Eye (tissue), 1 donor: ENCODE data around the gene GPC5.
"Not testable (repeated sequence)": the region's sequence is repeated elsewhere in the genome, so short reads cannot be mapped to it uniquely, and the experiment has no call there.

Source experiments
- DNase-seq: peaks from one replicate; pipeline ENCODE4 v3.0.0-alpha.2; 2015

Gene GPC5

DNA sequence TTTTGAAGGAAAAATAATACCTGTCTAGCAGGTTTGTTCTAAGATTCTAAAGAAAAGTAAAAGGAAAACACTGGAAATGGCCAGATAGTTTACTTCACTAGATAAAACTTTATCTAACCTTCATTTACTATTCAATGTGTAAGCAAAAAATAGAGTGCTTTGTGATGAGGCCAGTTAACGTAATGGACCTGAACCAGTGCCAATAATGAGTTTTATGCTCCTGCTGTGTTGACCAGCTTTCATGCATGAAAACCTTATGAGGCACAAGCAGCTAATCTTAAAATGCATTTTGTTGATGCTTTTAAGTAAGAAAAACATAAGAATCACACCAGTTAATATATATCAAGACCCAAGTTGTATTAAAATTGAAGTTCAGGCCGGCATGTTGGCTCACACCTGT is 1211.0 kb downstream of the GPC5 start:
- DNase-seq, result no peak

DNA sequence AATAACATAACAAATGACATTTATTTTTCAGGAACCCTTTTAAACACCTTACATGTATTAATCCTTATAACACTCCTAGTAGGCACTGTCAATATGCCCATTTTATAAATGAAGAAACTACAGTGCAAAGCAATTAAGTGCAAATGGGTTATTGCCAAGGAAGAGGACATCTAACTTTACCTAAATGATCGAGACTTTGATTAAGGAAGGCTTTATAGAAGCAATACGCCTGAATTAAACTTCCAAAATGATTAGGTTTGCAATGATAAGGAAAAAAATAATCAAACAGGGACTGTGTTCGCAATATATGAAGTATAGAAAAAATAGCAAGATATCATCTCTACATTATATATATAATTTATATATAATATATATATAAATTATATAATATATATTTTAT is 1214.5 kb downstream of the GPC5 start:
- DNase-seq, result no peak

DNA sequence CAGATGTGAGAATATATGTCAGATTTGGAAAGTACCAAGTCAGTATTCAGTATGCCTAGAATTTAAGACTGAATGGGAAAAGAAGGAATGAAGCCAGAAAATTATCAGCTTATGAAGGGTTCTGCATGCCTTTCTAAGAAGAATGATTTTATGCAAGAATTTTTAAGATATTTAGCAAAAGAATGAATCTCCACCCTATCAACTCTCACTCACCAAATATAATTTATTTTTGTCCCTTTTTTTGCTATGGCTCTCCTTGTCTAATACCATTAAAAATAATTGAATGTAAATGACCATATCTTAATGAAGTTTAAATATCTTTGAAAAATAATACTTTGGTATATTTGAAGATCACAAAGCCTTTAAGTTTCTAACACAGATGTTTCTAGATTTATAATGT is 1215.5 kb downstream of the GPC5 start:
- no peak for DNase-seq

DNA sequence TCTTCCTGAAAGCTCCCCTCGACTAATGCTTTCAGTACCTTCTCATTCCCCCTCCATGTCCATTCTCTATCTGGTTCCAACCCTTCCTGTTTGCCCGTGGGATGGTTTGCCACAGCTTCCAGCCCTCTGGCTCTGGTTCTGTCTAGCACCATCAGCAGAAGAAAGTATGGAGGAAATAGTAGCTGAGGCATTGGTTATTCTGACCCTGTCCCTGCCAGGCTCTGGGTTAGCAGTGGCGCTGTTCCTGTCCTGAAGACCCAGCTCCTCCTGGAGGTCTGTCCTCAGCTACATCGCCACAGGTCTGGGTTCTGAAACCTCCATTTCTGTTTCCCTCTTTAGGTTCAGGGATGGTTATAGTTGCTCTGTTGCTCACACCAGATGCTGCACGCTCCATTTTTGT is 1223.6 kb downstream of the GPC5 start:
- no peak for DNase-seq

DNA sequence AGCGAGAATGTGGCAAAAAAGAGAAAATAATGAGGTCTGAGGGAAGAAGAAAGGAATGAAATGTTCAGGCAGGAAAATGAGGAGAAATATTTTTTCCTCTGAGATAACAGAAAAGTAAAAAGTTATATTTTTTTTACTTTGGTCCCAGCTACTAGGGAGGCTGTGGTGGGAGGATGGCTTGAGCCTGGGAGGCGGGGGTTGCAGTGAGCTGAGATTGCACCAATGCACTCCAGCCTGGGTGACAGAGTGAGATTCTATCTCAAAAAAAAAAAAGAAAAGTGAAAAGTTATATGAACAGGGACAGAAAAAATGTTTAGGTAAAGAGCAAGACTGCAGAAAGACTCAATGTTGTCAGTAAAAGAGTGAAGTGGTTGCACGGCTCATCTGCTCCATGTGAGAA is 1224.5 kb downstream of the GPC5 start:
- DNase-seq, result no peak

DNA sequence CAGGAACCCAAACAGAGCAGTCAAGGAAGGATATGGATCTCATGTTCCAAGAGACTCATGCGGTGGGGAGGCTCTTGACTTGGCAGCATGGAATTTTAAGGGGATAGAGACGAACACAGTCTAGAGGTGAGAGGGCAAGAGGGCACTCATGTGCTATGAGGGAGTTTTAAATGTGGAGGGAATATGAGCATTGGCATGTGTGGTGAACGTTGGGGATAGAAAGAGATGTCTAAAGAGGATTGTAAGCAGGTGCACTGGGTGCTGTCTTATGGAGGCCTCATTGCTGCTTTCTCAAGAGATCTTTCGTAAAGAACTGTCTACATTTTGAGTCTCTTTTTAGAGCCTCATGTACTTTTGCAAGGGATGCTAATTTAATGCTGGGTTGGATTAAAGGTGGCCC is 1227.9 kb downstream of the GPC5 start:
- no peak for DNase-seq

DNA sequence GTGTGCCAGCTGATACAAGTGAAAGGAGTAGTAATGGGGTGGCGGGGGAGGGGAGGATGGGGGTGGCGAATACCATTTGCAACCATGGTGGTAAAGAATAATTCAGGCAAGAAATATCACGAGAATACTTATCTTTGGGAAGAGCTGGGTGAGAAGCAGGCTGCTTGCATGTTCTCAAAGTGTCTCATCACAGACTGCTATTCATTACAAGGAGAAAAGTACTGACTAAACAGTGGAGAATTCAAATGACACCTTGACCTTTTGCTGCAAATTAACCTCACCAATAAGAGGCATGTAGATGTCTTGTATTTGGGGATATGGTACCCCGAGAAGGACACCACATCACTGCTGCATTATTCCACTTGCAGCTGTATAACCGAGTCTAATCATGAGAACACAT is 1242.5 kb downstream of the GPC5 start:
- no peak for DNase-seq

DNA sequence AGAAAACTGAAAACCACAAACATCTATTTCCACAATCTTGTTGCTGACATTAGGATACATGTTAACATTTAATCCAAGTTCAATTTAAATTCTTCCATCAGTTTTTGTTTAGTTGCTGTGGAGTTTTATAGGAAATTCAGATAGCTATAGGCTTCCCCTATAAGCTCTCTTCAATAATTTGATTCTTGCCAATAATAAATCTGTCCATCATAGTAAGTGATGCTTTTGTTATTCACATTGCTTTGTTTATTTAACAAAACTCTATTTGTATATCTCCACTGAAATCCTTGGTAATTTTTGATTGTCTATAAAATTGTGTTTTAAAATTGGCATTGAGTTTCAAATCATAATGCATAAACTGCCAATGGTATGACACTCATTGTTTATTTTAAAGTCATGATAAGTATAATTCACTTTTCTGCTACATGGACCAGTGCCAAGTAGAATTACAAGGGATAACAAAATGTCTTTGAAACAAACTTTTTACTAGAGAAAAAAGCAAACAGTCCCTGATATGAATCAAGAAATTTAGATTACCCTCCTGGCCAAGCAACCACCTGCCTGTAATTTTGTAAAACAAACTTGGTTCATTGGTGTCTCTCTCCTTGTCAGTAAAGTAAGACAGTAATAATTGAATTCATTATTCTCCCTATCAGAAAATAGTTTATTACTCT is 1250.9 kb downstream of the GPC5 start:
- DNase-seq, result peak; percentile 7

DNA sequence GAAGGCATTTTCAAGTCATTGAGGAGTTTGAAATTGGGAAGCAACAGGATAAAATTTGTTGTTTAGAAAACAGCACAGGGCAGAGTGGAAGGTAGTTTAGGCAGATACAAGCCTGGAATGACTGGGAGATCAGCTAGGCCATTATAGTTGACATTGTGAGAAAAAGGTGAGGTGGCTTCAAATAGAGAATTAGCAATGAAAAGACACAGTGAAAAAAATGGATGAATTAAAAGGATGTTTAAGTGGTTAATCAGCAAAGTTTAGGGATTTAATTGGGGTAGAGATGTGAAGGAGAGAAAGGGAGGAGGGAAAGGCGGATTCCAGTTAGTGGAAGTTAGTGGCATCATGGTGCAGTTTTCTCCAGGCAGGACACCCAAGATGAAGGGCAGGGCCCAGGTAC is 1257.7 kb downstream of the GPC5 start:
- DNase-seq, result no peak

DNA sequence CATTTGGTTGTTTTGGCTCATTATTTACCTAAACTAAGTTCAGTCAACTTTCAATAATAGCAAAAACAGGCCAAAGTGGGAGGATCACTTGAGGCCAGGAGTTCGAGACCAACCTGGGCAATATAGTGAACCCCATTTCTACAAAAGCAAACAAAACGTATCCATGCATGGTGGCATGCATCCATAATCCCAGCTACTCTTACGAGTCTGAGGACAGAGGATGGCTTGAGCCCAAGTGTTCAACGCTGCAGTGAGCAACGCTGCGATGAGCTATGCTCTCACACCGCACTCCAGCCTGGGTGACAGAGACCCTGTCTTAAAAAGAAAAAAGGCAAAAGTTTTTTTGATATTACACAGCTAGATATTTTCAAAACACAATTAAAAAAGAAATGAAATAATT is 1258.2 kb downstream of the GPC5 start:
- DNase-seq, result no peak

DNA sequence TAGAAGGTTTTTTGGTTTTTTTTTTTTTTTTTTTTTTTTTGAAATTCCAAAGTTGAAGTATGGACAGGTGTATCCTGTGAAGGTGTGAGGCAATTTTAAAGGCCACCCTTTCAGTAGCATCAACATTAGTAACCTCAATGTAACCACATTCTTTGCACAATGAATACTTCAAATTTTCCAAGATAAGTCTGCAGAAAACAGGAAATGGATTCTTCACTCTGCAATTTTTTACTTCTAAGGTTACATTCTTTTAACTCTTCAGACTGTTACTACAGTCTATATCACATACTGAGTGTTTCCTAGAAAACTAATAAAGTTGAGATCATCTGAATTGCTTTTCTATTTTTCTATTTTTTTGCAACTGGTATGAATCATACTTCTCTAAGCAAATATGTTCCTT is 1259.1 kb downstream of the GPC5 start:
- no peak for DNase-seq

DNA sequence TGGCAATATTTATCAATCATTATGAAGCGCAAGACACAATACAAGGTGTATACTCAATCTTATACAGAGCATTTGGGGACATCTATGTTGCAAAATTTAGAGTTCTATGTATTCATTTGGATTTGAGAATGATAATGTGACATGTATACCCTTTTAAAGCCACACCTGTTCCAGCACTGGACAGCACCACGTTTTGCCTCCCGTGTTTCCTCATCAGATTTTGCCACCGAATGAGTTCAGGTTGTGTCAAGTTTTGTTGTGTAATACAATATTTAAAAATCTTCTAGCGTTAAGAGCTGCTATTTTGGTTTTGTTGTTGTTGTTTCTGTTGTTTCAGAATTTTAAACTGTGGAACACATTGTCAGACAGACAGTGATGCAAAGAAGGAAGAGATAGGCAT is 1259.9 kb downstream of the GPC5 start:
- no peak for DNase-seq

DNA sequence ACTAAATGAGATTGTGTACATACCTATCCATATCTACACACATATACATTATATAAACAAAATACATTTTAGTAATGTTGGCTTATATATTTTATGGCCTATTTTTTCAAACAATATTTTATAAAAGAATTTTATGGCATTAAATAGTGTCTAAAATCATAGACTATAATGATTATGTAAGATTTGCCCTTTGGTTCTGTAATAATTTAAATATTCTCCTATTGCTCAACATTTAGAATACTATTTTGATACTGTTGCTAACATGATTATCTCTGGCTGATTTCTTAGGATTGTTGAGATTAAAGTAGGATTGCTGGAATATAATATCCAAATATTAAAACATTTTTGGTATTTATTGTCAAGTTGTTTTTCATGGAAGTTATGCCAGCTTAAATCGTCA is 1263.0 kb downstream of the GPC5 start:
- no peak for DNase-seq

DNA sequence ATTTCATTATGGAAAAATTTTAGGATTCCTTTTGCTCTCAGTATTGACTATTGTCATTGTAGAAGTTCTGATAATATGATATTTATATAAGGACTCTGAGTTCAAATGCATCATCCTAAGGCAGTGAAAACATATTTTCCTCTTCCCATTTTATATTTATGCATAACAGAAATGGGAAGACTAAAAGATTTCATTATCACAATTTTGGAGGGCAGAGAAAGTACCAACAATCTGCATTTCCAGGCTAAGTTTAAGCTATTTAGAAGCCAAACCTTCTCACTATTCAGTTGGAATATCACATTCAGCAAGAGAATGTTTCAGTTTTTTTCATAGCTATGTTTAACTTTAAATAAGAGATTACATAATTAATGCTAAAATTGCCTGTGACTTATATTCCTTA is 1269.7 kb downstream of the GPC5 start:
- DNase-seq, result no peak

DNA sequence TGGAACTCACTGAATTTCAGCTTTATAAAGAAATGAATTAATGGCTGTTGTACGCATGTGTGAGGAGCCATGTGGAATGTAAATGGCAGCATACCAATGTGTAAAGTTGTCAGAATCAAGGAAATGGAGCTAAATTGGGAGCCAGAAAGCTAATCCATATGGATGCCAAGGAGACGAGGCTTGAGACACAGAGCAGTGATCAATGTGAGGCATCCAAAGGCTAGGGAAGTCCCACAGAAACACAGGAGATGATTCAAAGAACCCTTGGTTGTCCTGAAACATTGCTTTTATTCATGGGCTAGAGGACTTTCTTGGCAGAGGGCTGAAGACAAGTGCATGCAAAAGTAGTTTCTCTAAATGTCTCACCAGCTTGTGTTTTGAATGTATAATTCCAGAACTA is 1271.7 kb downstream of the GPC5 start:
- no peak for DNase-seq

DNA sequence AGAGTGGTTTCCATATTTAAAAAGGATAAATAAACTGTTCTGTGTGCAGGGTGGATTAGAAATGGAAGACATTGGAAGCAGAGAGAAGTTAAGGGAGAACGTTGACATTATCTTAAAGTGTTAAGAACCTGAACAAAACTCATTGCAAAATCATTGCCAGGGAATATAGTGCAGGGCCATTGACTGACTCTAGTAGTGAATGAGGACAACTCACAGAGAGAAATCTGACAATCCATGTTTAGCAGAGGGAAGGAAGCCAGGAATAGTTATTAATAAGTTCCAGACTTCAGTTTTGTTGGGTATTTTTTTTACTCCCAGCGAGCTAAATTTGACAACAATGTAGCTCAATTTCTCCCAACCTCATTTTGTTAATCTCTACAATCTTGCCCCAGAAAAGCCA is 1273.4 kb downstream of the GPC5 start:
- no peak for DNase-seq

DNA sequence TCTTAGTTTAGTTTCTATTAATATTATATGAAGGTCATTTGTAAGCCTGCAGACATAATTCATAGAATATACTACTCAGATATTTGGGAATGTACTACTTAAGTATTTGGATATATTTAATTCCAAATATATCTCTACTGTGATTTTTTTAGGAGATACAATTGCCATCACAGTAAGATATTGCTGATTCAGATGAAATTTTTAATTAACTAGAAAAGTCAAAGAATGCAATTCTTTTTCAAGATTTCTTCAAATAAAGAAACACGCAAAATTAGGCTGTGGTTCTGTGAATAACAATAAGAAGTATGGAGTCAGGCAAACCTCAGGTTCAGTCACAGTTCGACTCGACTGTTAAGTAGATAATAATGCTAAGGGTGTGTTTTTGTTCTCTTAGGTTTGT is 1277.8 kb downstream of the GPC5 start:
- no peak for DNase-seq

DNA sequence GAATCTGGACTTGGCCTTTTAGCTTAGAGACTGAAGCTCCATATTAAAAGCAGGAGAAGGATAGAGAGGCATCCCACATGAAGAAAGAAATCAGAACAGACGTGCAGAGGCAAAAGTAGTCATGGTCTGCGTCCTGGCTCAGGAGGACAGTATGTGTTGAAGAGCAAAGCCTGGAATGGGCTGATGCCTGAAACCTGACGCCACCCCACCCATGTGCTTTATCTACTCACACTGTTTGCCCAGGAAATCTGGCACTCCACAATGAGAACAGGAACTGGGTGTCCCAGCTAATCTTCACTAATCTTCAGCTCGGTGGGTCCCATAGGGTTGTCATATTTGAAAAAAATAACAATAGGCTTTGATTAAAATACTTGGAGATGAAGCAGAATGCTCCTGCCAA is 1279.2 kb downstream of the GPC5 start:
- no peak for DNase-seq

DNA sequence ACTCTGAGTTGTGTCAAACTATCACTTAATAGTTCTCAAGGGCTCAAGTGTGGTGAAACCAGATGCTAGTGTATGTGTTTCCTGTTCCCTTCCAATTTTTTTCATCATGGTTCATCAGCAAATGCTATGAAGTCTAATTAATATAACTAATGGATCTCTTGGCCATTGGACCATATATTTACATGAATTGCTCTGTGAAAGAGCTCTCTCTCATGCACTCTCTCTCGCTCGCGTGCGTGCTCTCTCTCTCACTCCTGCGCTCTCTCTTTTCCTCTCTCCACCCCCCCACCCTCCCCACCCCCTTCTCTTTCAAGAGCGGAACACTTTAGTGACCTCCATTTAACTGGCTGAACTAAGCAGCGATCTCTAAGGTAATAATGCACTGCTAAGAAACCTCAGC is 1281.2 kb downstream of the GPC5 start:
- DNase-seq, result no peak

DNA sequence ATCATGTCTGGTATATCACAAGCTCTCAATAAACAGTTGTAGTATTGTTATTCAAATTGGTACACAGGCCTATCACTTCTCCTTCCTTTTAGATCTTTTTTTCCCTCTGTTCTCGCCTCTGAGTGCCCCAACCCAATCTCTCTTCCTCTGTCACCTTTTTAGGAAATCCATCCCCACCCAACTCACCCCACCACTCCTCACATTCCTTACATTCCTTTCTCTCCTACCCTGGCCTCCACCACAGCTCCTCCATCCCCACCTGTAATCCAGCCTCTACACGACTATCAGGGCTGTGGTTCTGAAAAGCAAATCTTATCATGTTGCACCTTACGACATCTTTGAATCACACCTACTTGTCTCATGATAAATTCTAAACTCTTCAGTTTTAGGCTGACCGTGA is 1282.8 kb downstream of the GPC5 start:
- DNase-seq, result no peak

DNA sequence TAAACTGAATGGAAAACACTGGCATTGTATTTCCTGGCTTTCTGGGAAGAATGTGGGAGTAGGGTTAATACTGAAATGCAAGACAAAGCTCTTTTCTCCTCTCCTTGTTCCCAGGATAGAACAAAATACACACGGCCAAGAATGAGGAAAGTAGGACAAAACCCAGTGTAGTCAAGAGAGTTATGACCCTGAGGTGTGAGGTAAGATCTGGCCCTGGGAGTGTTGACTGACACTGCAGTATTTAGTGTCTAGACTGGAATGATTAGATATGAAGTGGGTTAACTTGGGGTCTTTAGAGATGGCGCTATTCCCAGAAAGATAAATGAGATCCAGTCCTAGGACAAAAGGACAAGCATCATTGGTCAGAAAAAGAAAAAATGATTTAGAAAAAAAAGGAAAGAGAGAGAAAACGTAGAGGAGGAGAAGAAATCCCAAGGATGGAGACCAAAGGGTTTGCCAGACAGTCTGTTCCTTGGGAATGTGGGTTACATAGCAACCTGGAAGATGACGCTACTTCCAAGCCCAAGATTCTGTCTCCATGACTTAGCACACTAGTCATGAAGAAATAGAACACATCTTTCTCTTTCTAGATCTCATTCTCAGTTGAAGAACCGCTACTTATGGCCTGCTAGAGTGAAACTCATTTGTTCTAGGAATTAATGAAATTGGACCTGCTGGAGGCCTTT is 1284.6 kb downstream of the GPC5 start:
- peak; percentile 18 for DNase-seq

DNA sequence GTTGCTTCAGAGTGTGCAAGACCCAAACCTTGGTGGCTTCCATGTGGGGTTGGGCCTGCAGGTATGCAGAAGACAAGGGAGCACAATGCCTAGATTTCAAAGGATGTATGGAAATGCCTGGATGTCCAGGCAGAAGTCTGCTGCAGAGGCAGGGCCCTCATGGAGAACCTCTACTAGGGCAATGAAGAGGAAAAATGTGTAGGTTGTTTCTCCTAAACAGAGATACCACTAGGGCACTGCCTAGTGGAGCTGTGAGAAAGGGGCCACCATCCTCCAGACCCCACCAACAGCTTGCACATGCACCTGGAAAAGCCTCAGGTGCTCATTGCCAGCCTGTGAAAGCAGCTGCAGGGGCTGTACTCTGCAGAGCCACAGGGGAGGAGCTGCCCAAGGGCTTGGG is 1295.6 kb downstream of the GPC5 start:
- DNase-seq, result no peak

DNA sequence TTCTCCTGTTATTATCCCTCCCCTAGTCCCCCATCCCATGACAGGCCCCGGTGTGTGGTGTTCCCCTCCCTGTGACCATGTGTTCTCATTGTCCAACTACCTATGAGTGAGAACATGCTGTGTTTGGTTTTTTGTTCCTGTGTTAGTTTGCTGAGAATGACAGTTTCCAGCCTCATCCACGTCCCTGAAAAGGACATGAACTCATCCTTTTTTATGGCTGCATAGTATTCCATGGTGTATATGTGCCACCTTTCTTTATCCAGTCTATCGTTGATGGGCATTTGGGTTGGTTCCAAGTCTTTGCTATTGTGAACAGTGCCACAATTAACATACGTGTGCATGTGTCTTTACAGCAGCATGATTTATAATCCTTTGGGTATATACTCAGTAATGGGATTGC is 1297.4 kb downstream of the GPC5 start:
- DNase-seq, result not testable (repeated sequence)

DNA sequence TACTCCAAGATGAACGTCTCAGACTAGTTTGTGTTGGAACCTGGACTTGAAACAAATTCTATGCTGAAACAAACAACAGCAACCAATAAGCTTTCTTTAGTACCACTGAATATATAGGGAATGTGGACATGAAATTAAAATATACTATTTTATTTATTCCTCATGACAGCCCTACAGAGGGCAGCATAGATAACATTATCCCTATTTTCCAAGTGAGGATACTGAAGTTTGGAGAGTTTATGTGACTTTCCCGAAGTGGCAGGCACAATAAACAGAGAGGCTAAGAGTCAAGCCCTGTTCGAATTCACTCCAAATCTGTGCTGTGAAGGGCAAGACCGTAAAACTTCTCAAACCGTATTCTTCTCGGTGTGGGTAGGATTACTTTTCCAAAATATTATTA is 1318.3 kb downstream of the GPC5 start:
- no peak for DNase-seq

DNA sequence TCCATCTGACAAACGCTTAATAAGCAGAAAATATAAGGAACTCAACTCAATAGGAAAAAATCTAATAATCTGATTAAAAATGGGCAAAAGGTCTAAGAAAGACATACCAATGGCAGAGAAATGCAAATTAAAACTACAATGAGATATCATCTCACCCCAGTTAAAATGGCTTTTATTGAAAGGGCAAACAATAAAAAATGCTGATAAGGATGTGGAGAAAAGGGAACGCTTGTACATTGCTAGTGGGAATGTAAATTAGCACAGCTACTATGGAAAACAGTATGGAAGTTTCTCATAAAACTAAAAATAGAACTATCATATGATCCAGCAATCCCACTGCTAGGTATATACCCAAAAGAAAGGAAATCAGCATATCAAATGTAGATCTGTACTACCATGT is 1319.4 kb downstream of the GPC5 start:
- no peak for DNase-seq
